ENCODE measurements around the gene SMOC2. TPM values are rescaled to one million over a fixed set of nuclear protein-coding genes. Genes with fewer than 3 reads are reported as not detected.

SMOC2 gene
- total and polyA plus RNA-seq, 2 of the 13 experiments (the other 11 are each of a cell fraction or from before 2014, with no cell fraction given) = not detected

- Histone ChIP-seq H4K20me1 (ENCODE audit: insufficient read depth, low read length) (no peaks in the 10 kb centered on the region; the same call in 1 of the 2 replicates), H3K4me3 (replicated peaks in 1 of 3; ENCODE audit: insufficient read depth in 1 of 3, low read depth in 2 of 3, low read length in 3 of 3) (no peak overlapping the region), H2AFZ (ENCODE audit: low read length) (no peak overlapping the region), H3K9me3 (ENCODE audit: low read length) (no peaks in the 10 kb centered on the region), H3K4me2 (ENCODE audit: low read depth, low read length) (no peak overlapping the region), H3K27me3 (ENCODE audit: control insufficient read depth in 1 of 2, insufficient read depth in 2 of 2, low read length in 2 of 2) (peaks cover 18 to 77% of the 10 kb centered on the region in 2 experiments), H3K4me1 (ENCODE audit: insufficient read depth, low read length) (no peaks in the 10 kb centered on the region), H3K27ac (ENCODE audit: extremely low read length, insufficient read depth, low read length) (no peak overlapping the region), H3K79me2 (ENCODE audit: insufficient read depth, low read length) (no peaks in the 10 kb centered on the region), H3K36me3 (replicated peaks in 1 of 2; ENCODE audit: control insufficient read depth in 1 of 2, insufficient read depth in 2 of 2, low read length in 2 of 2) (no peaks in the 10 kb centered on the region), H3K9ac (ENCODE audit: insufficient read depth, low read depth, low read length) (no peak overlapping the region)
- no peak for TF ChIP-seq ZSCAN30 (CRISPR knock-in tag; IDR thresholded peaks at IDR 0.05)
- TF ChIP-seq FOSL2 (CRISPR knock-in tag; IDR thresholded peaks at IDR 0.05) = no peak
- no peak for TF ChIP-seq PRDM4 (CRISPR knock-in tag; IDR thresholded peaks at IDR 0.05; ENCODE audit: borderline replicate concordance)
- TF ChIP-seq ZNF580 (CRISPR knock-in tag; IDR thresholded peaks at IDR 0.05; ENCODE audit: borderline replicate concordance, low read depth) = no peak
- no peak for TF ChIP-seq ZNF44 (CRISPR knock-in tag; IDR thresholded peaks at IDR 0.05)
- TF ChIP-seq BRCA1 (CRISPR knock-in tag; IDR thresholded peaks at IDR 0.05) = no peak
- FAIRE-seq (no peak), DNase-seq (ENCODE audit: low spot score) (no peak), ATAC-seq (no peak)
- no TSS peak for BruUV-seq (replicated peaks)
- intact Hi-C loops (cut with micrococcal nuclease; ENCODE audit: unreplicated experiment) = no loop called here
- ChIA-PET POLR2A (no interaction called here), CTCF (ENCODE audit: low intra/inter-chr PET ratio, low total read pairs) (no interaction called here)
- in situ Hi-C loops (cut with HindIII; ENCODE audit: extremely low pct_ligation_motif_present, low pct_unique_long_range_greater_than_20kb) = no loop called here
- WGBS (ENCODE audit: low lambda C conversion rate) = 0% methylated on average over 6 of the region's 7 CpGs
These were observed 22.3 kb upstream of the SMOC2 start for GRCh38 chr6:168418711-168419121.

- CTCF ChIA-PET (ENCODE audit: low intra/inter-chr PET ratio, low total read pairs) = no interaction called here
- no peak overlapping the region for H2AFZ ChIP-seq (ENCODE audit: low read length)
- no peak overlapping the region for H3K27ac ChIP-seq (ENCODE audit: extremely low read length, insufficient read depth, low read length)
- whole genome bisulfite sequencing (ENCODE audit: low lambda C conversion rate) = 25% methylated on average over 9 of the region's 9 CpGs
- H3K9me3 ChIP-seq (ENCODE audit: low read length) = no peaks in the 10 kb centered on the region
- in situ Hi-C loops (cut with HindIII; ENCODE audit: extremely low pct_ligation_motif_present, low pct_unique_long_range_greater_than_20kb) (no loop called here), intact Hi-C loops (cut with micrococcal nuclease; ENCODE audit: unreplicated experiment) (no loop called here)
- H3K4me2 ChIP-seq (ENCODE audit: low read depth, low read length) = no peak overlapping the region
- H3K36me3 ChIP-seq (replicated peaks in 1 of 2; ENCODE audit: control insufficient read depth in 1 of 2, insufficient read depth in 2 of 2, low read length in 2 of 2) = no peaks in the 10 kb centered on the region
- H3K9ac ChIP-seq (ENCODE audit: insufficient read depth, low read depth, low read length) = no peak overlapping the region
- peaks cover 18 to 69% of the 10 kb centered on the region in 2 experiments for H3K27me3 ChIP-seq (ENCODE audit: control insufficient read depth in 1 of 2, insufficient read depth in 2 of 2, low read length in 2 of 2)
- no peaks in the 10 kb centered on the region for H3K4me1 ChIP-seq (ENCODE audit: insufficient read depth, low read length)
- H3K79me2 ChIP-seq (ENCODE audit: insufficient read depth, low read length) = no peaks in the 10 kb centered on the region
- BruUV-seq (replicated peaks) = no TSS peak
- DNase-seq (ENCODE audit: low spot score) (no peak), ATAC-seq (no peak), FAIRE-seq (no peak)
- H4K20me1 ChIP-seq (ENCODE audit: insufficient read depth, low read length) = no peaks in the 10 kb centered on the region; the same call in 1 of the 2 replicates
- no peak overlapping the region for H3K4me3 ChIP-seq (replicated peaks in 1 of 3; ENCODE audit: insufficient read depth in 1 of 3, low read depth in 2 of 3, low read length in 3 of 3)
- POLR2A ChIA-PET = no interaction called here
- no peak for TF ChIP-seq ZNF407 (CRISPR knock-in tag; IDR thresholded peaks at IDR 0.05; ENCODE audit: not compliant biosample characterization)
- no peak for TF ChIP-seq ZBTB20 (CRISPR knock-in tag; IDR thresholded peaks at IDR 0.05; ENCODE audit: borderline replicate concordance, low read depth)
These were observed 21.4 kb upstream of the SMOC2 start for GRCh38 chr6:168419569-168419968.

All from HepG2 (cell line).